Measurements from ENCODE around the gene ZNF740. TPM values are rescaled to one million over a fixed set of nuclear protein-coding genes. Genes with fewer than 3 reads are reported as not detected.

ZNF740 gene
- polyA plus RNA-seq, 1 of the 3 experiments (the other 2 are of a cell fraction): 14.6 TPM

DNA sequence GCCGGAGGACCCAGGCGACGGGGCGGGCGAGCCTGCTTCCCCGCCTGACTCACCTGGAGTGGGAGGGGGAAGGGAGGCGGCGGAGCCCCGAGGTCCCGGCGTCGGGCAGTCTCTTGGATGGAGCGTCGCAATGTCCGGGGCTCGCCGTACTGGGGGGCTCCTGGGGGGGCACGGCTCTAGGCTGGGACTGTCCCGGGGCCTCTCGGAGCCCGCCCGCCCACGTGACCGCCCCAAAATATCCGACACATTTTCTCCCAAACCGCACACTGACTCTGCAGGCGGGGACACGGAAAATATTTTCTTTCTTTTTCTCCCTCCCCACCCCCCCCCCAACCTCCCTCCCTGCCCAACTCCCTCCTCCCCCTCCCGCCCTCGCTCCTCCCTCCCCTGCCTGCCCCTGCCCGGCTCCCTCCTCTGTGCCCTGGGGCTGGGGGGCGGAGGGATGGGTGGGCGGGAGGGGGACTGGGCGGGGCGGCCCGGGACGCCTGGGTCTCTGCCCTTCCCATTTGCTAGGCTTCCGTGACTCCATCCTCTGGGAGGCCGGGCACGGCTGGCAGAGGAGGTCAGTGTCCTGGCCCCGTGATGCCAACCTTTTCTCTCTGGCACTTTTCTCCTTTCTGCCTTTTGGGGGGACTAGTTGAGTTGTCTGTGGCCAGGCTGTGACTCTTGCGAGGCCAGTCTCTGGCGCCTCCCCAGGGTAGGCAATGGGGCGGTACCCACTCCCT is 51.6 kb downstream of the ZNF740 start, which contains the start of gene RARG:
RARG (minus strand) TSS at position 289 of the 725 bp plus-strand sequence. CDS start 4,664 bp downstream, outside the sequence.
- ChIA-PET CTCF (interaction anchor here (1.2 to 4.5 kb wide), 4 partner anchors 9 to 21 kb away, joined by 4 to 19 read pairs (median 4); no protein-coding TSS in a partner anchor), POLR2A (no interaction called here)
- Histone ChIP-seq H3K4me1 (ENCODE audit: control insufficient read depth in 1 of 2, insufficient read depth in 2 of 2, low read depth in 1 of 2, low read length in 1 of 2) (peaks cover 33 to 52% of the 10 kb centered on the region in 2 experiments; a peak in 3 of 4 replicates), H3K27me3 (ENCODE audit: insufficient read depth) (no peaks in the 10 kb centered on the region), H3K9me3 (no peaks in the 10 kb centered on the region), H4K20me1 (ENCODE audit: insufficient read depth) (no peaks in the 10 kb centered on the region), H3K9me2 (no peaks in the 10 kb centered on the region), H3K27ac (ENCODE audit: low read depth in 2 of 2, low read length in 1 of 2) (peak within 1 kb of the TSS; percentile 50 to 85), H2AFZ (ENCODE audit: low read depth) (peak within 1 kb of the TSS; percentile 72), H3F3A (replicated peaks; ENCODE audit: insufficient read depth) (peaks cover 8% of the 10 kb centered on the region), H3K9ac (peak within 1 kb of the TSS; percentile 76), H3K4me3 (ENCODE audit: low read depth in 2 of 2, low read length in 1 of 2) (peak within 1 kb of the TSS; percentile 75 to 81), H3K36me3 (replicated peaks in 1 of 2; ENCODE audit: control insufficient read depth in 1 of 2, insufficient read depth in 2 of 2, low read length in 1 of 2) (peaks cover 0 to 8% of the 10 kb centered on the region in 2 experiments), H3K4me2 (peak within 1 kb of the TSS; percentile 91), H3K79me2 (ENCODE audit: insufficient read depth) (peaks cover 5% of the 10 kb centered on the region; the same call in 1 of the 2 replicates)
- 0% methylated on average over 26 of the region's 44 CpGs for WGBS (ENCODE audit: low lambda C conversion rate)
- TF ChIP-seq CTCF (IDR thresholded peaks at IDR 0.05) (0 out of 2 replicates have a peak, but pooled peaks have one; percentile 9), CHD2 (IDR thresholded peaks at IDR 0.05; ENCODE audit: low read length, partially characterized antibody) (peak; percentile 33), RAD21 (IDR thresholded peaks at IDR 0.05; ENCODE audit: low read length) (0 out of 2 replicates have a peak, but pooled peaks have one; percentile 7), SMC3 (IDR thresholded peaks at IDR 0.05; ENCODE audit: low read depth, low read length) (no peak), TEAD4 (IDR thresholded peaks at IDR 0.05; ENCODE audit: borderline replicate concordance, insufficient read depth) (no peak), USF1 (IDR thresholded peaks at IDR 0.05; ENCODE audit: borderline replicate concordance, low read depth) (peak; percentile 78), NFIC (IDR thresholded peaks at IDR 0.05; ENCODE audit: borderline replicate concordance) (no peak)
- peak; percentile 93 for DNase-seq

GRCh38 chr12:53232646-53233461 is 52.3 kb downstream of the ZNF740 start:
- ChIA-PET CTCF (interaction anchor here (1.5 to 4.5 kb wide), 5 partner anchors 10 to 35 kb away, joined by 3 to 19 read pairs (median 5); partner anchors contain the start of gene ESPL1), POLR2A (no interaction called here)
- no peaks in the 10 kb centered on the region for H3K27me3 ChIP-seq (ENCODE audit: insufficient read depth)
- peaks cover 0 to 2% of the 10 kb centered on the region in 2 experiments for H3K36me3 ChIP-seq (replicated peaks in 1 of 2; ENCODE audit: control insufficient read depth in 1 of 2, insufficient read depth in 2 of 2, low read length in 1 of 2)
- H3K79me2 ChIP-seq (ENCODE audit: insufficient read depth): peaks cover 5% of the 10 kb centered on the region; the same call in 1 of the 2 replicates
- peaks cover 33 to 52% of the 10 kb centered on the region in 2 experiments; a peak in 3 of 4 replicates for H3K4me1 ChIP-seq (ENCODE audit: control insufficient read depth in 1 of 2, insufficient read depth in 2 of 2, low read depth in 1 of 2, low read length in 1 of 2)
- WGBS (ENCODE audit: low lambda C conversion rate): 40% methylated on average over 11 of the region's 11 CpGs
- H2AFZ ChIP-seq (ENCODE audit: low read depth): peak overlapping the region; percentile 72; the same call in 1 of the 2 replicates
- H3K9me2 ChIP-seq: no peaks in the 10 kb centered on the region
- H3K27ac ChIP-seq (ENCODE audit: low read depth in 2 of 2, low read length in 1 of 2): peak overlapping the region; percentile 50 to 85
- DNase-seq: peak; percentile 75
- peak overlapping the region; percentile 84 for H3K4me2 ChIP-seq
- peak overlapping the region; percentile 52 to 62 for H3K4me3 ChIP-seq (ENCODE audit: low read depth in 2 of 2, low read length in 1 of 2)
- peak overlapping the region; percentile 67 for H3K9ac ChIP-seq
- H4K20me1 ChIP-seq (ENCODE audit: insufficient read depth): no peaks in the 10 kb centered on the region
- H3K9me3 ChIP-seq: no peaks in the 10 kb centered on the region
- H3F3A ChIP-seq (replicated peaks; ENCODE audit: insufficient read depth): peaks cover 13% of the 10 kb centered on the region
- TF ChIP-seq SIN3A (IDR thresholded peaks at IDR 0.05; ENCODE audit: borderline replicate concordance, low read depth, low read length): no peak
- no peak for TF ChIP-seq EP300 (IDR thresholded peaks at IDR 0.05; ENCODE audit: borderline replicate concordance in 1 of 2, low read depth in 1 of 2, low read length in 1 of 2)
- TF ChIP-seq RAD21 (IDR thresholded peaks at IDR 0.05; ENCODE audit: low read length): no peak
- TF ChIP-seq FOXM1 (IDR thresholded peaks at IDR 0.05; ENCODE audit: low read depth): no peak
- TF ChIP-seq GATA2 (CRISPR knock-in tag; IDR thresholded peaks at IDR 0.05): no peak
- TF ChIP-seq TCF12 (IDR thresholded peaks at IDR 0.05): no peak
- TF ChIP-seq NFIC (IDR thresholded peaks at IDR 0.05; ENCODE audit: borderline replicate concordance): no peak
- no peak for TF ChIP-seq MAX (IDR thresholded peaks at IDR 0.05; ENCODE audit: low read depth)
- TF ChIP-seq RFX5 (IDR thresholded peaks at IDR 0.05; ENCODE audit: low read length): no peak
- TF ChIP-seq JUND (IDR thresholded peaks at IDR 0.05): no peak
- TF ChIP-seq, protein P1, sequence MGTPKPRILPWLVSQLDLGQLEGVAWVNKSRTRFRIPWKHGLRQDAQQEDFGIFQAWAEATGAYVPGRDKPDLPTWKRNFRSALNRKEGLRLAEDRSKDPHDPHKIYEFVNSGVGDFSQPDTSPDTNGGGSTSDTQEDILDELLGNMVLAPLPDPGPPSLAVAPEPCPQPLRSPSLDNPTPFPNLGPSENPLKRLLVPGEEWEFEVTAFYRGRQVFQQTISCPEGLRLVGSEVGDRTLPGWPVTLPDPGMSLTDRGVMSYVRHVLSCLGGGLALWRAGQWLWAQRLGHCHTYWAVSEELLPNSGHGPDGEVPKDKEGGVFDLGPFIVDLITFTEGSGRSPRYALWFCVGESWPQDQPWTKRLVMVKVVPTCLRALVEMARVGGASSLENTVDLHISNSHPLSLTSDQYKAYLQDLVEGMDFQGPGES (IDR thresholded peaks at IDR 0.05; ENCODE audit: low read depth, low read length): no peak
- no peak for TF ChIP-seq FOSL2 (IDR thresholded peaks at IDR 0.05; ENCODE audit: borderline replicate concordance, low read depth)
